Skeletal muscle satellite cell (primary cell): ENCODE results near the gene LCE3A. TPM values are rescaled to one million over a fixed set of nuclear protein-coding genes. Genes with fewer than 3 reads are reported as not detected.

Source experiments
- small RNA-seq: library from RNA; depleted of rRNA; stranded (forward); fragments of <200 nt; gene quantifications from one replicate; pipeline ENCODE3, GENCODE V24; 2012

The LCE3A gene

Small RNA genes within 50 kb of the gene (small RNA-seq; reads per million reads assigned to genes)
- gene LCE3A (not detected), gene LCE3B (not detected)
